ACC112 (cell line): Measurements from ENCODE around the gene SLC18A3.

Source experiments
- H2AFZ ChIP-seq: fragments of 200-600 bp; sonication (generic); one replicate; pipeline ENCODE4 v1.6.0; 2017; ENCODE audit warnings: antibody characterized with exemption, low read length; ENCODE audit not compliant: unreplicated experiment
- H3K27ac ChIP-seq: fragments of 200-600 bp; sonication (generic); 2 replicates; pipeline ENCODE4 v1.5.1; 2014; ENCODE audit warnings: low read depth, mild to moderate bottlenecking, antibody characterized with exemption, low read length, moderate library complexity
- H3K27me3 ChIP-seq: fragments of 200-600 bp; sonication (generic); 2 replicates; pipeline ENCODE4 v1.6.1; 2014; ENCODE audit warnings: mild to moderate bottlenecking, antibody characterized with exemption, low read length, moderate library complexity, mixed read lengths; ENCODE audit not compliant: insufficient read depth
- H3K36me3 ChIP-seq: fragments of 200-600 bp; sonication (generic); 2 replicates; pipeline ENCODE4 v1.6.1; 2016; ENCODE audit warnings: mild to moderate bottlenecking, antibody characterized with exemption, low read length, moderate library complexity, mixed read lengths; ENCODE audit not compliant: insufficient read depth
- H3K4me1 ChIP-seq: fragments of 200-600 bp; sonication (generic); one replicate; pipeline ENCODE4 v1.6.1; 2016; ENCODE audit warnings: low read length, mixed read lengths; ENCODE audit not compliant: insufficient read depth, unreplicated experiment, control insufficient read depth
- H3K4me3 ChIP-seq: fragments of 200-600 bp; sonication (generic); 2 replicates; pipeline ENCODE4 v1.5.1; 2014; ENCODE audit warnings: mild to moderate bottlenecking, low read depth, low read length
- H3K79me2 ChIP-seq: fragments of 200-600 bp; sonication (generic); one replicate; pipeline ENCODE4 v1.6.0; 2016; ENCODE audit warnings: low read length; ENCODE audit not compliant: control insufficient read depth, unreplicated experiment, insufficient read depth

Gene SLC18A3

DNA sequence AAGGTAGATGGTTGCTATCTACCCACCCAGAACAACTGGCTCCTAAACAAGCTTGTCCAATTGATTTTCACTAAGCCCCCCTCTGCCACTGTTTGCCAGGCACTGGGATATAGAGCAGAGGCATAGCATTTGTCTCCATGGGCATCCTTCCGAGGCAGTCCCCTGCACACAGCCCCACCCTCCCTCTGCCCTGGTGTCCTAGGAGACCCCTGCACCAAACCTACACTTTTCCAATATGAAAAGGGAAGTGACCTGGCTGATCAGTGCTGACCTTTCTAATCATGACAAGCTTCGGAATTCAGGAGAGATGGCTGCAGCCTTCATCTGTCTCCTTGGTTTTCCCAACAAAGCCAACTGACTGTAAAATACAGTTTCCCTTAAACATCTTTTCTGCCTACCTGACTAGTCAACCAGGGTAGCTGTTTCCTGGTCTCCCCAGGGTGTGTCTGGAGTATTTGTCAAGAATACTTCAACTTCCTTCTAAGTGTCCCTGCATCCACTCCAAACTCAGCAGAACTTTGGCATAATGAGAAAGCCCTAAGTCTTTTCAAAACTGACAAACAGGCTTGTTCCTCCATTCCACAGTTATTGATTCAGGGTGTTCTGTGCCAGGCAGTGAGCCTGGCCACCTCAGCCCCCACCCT lies 7.6 kb upstream of the SLC18A3 start:
- no peak overlapping the region for H3K4me3 ChIP-seq
- no peak overlapping the region for H3K27ac ChIP-seq
- no peak overlapping the region for H2AFZ ChIP-seq
- no peaks in the 10 kb centered on the region for H3K79me2 ChIP-seq
- H3K36me3 ChIP-seq, result no peaks in the 10 kb centered on the region
- H3K4me1 ChIP-seq, result peaks cover 7% of the 10 kb centered on the region
- peaks cover 41% of the 10 kb centered on the region for H3K27me3 ChIP-seq

DNA sequence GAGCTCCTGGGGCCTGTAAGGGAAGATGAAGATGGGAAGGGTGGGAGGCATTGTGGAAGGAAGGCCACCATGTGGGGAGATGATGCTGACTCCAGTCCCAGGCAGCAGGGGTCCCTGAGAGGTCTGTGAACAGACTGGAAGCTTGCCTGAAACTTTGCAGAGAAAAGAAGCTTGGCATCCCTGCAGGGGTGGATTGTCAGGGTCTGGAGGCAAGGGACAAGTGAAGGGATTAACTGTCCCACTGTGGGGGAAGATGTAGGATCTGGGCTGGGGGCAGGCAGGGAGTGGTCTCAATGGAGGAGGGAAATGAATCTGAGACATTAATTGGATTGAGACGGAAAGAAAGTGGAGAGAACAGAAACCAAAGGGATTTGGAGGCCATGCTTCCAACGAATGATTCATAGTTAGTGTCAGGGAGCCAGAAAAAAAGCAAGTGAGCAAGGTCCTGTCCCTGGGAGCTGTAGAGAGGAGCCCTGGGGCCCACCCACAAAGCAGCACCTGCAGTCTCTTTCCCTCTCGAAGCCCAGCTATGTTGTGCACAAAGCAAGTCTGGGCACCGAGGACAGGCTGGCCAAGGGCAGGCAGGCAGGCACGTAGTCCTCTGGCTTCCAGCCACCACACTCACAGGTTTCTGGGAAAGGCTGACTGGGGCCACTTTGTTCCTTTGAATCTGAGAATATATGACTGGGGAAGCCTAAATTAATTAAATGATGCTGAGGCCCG lies 4.7 kb upstream of the SLC18A3 start:
- Histone ChIP-seq H3K4me1 (peaks cover 15% of the 10 kb centered on the region), H3K36me3 (no peaks in the 10 kb centered on the region), H3K4me3 (no peak overlapping the region), H3K79me2 (no peaks in the 10 kb centered on the region), H2AFZ (no peak overlapping the region), H3K27me3 (peaks cover 70% of the 10 kb centered on the region), H3K27ac (no peak overlapping the region)

DNA sequence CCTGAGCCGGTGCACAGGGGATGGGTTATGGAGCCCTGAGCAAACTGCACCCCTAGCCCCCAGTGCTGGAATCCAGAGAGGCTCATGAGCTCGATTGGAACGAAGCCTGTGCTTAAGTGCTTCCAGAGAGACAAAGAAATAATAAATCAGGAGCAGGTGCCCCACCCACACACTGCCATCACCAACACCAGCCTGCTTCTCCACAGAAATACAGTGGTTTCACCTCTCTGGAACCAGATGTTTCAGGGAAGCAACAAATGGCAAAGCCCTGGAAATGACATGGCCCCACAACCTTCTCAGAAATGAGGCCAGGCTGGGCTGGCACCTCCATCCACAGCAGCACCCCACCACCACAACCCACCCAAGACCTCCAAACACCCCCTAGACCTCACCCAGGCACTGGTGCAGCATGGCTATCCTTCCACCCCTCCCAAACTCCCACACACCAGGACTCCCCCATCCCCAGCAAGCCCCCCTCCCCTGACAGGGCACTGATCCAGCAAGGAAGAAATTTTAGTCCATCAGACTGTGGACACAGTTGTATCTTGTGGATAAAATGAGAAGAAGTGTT lies 4.1 kb upstream of the SLC18A3 start:
- no peak overlapping the region for H3K4me3 ChIP-seq
- no peaks in the 10 kb centered on the region for H3K36me3 ChIP-seq
- no peak overlapping the region for H2AFZ ChIP-seq
- H3K79me2 ChIP-seq, result no peaks in the 10 kb centered on the region
- H3K27ac ChIP-seq, result no peak overlapping the region
- peaks cover 76% of the 10 kb centered on the region for H3K27me3 ChIP-seq
- peaks cover 15% of the 10 kb centered on the region for H3K4me1 ChIP-seq

DNA sequence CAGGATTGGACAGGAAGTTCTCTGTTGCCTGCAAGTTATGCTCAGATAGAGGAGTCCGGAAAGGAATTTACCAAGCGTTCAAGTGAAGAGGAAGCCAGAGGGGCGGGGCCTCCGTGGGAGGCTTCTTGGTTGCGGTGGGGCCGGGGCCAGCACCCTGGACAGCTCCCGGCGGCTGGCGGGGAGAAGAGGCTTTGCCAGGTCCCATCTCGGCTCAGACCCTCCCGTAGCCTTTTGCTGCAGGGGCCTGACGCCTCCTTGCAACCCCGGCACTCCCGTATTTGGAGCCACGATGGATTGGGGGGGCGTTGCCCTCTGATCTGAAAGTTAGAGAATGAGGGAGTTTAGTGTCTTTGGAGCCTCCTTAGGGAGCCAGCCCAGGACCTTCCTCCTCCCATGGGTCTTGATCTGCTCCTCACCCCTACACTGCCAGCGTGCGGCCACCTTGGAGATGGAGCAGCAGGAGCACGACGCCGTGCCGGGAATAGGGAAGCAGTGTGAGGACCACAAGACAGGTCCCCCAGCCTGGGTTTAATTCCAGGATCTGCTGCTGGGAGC lies 3.1 kb upstream of the SLC18A3 start:
- Histone ChIP-seq H3K27me3 (peaks cover 84% of the 10 kb centered on the region), H3K4me3 (no peak overlapping the region), H3K27ac (no peak overlapping the region), H3K36me3 (no peaks in the 10 kb centered on the region), H2AFZ (no peak overlapping the region), H3K4me1 (peaks cover 9% of the 10 kb centered on the region), H3K79me2 (no peaks in the 10 kb centered on the region)

DNA sequence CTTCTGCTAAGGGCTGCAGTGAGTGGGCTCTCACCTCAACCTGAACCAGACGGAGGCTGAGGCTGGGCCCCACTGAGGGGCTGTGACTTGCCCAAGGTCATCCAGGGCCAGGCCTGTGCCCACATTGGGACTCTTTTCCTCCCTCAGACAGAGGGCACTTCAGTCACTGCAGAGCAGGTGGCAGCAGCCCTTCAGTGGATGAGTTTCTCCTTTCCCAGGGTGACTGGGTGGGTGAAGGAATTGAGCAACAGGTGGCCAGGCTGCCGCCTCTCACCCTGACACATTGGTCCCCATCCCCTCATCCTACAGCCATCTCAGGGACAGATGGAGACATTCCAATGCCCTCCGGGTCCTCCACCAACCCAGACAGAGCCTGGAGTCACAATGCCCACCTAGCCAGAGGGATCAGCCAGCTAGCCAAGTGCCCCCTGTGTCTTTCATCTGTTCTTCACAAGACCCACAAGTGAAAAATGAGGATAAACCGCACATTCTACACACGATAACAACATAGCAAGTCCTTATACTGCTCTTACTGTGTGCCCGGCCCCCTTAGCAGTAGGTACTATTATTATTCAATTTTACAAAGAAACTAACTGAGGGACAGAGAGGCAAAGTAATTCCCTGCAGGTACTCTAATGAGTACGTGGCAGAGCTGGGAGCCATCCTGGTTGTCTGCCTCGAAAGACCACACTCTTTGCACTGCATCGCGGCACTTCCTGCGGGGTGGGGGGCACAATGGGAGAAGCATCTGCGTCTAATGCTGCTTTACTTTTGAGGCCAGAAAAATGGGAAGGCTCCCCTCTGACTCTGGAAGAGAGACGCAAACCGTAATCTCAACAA lies 1.7 kb upstream of the SLC18A3 start:
- Histone ChIP-seq H2AFZ (no peak overlapping the region), H3K27me3 (peaks cover 84% of the 10 kb centered on the region), H3K27ac (no peak overlapping the region), H3K79me2 (no peaks in the 10 kb centered on the region), H3K36me3 (no peaks in the 10 kb centered on the region), H3K4me3 (no peak overlapping the region), H3K4me1 (peaks cover 8% of the 10 kb centered on the region)

DNA sequence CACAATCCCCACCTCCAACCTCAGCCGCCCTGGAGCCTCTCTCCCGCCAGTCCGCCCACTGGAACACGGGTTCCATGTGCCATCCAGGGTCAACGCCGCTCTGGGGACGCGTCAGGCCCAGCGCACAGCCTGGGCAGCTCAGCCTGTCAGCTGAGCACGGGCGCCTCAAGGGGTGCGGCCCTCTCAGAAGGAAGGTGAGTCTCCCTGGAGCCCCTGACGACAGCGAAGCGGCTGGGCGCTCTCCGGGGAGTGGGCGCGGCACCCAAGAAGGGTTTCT lies 1.2 kb upstream of the SLC18A3 start:
- H3K4me1 ChIP-seq, result peaks cover 8% of the 10 kb centered on the region

DNA sequence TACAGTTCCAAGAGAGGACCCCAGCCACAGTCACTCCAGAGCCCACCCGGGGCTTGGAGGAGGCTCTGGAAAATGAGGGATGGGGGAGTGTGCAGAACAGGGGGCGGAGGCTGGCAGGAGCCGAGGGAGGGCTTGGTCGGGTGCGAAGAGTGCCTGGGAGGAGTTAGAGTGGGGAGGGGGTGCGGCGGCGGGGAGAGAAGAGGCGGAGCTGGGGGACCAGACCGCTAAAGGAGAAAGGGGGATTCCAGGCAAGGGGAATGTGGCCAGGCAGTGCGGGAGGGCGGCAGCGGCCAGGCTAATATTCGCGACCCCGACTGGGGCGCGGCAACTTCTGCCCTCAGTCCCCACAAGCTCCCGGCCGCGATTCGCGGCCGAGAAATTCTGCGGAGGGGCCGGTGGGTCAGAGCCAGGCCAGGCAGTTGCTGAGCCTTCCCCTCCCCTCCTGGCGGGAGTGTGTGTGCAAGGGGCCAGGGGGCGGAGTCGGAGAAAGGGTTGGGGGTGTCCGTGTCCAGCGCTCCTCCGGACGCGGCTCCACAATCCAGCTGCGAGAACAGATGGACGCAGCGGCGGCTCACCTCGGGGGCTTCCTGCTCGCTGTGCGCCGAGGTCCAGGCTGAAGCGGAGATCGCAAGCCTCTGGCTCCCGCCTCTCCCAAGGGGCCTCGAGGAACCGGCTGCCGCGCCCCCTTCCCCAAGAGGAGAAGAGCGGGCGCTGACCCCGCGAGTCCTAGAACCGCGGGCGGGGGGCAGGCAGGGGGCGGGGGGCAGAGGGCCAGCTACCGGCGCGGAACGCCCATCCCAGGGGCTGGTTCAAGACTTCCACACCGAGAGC lies 612 bp upstream of the SLC18A3 start:
- Histone ChIP-seq H3K4me3 (peak overlapping the region; percentile 35; the same call in 1 of the 2 replicates), H3K79me2 (no peaks in the 10 kb centered on the region), H3K27me3 (peaks cover 84% of the 10 kb centered on the region), H3K27ac (no peak overlapping the region), H3K36me3 (no peaks in the 10 kb centered on the region), H2AFZ (no peak overlapping the region), H3K4me1 (peaks cover 8% of the 10 kb centered on the region)

More for the DNA sequence above, 1.2 kb upstream of the SLC18A3 start:
- H3K27me3 ChIP-seq, result peaks cover 84% of the 10 kb centered on the region
- no peak overlapping the region for H3K27ac ChIP-seq
- no peaks in the 10 kb centered on the region for H3K36me3 ChIP-seq
- no peak overlapping the region for H2AFZ ChIP-seq
- no peak overlapping the region for H3K4me3 ChIP-seq
- no peaks in the 10 kb centered on the region for H3K79me2 ChIP-seq

DNA sequence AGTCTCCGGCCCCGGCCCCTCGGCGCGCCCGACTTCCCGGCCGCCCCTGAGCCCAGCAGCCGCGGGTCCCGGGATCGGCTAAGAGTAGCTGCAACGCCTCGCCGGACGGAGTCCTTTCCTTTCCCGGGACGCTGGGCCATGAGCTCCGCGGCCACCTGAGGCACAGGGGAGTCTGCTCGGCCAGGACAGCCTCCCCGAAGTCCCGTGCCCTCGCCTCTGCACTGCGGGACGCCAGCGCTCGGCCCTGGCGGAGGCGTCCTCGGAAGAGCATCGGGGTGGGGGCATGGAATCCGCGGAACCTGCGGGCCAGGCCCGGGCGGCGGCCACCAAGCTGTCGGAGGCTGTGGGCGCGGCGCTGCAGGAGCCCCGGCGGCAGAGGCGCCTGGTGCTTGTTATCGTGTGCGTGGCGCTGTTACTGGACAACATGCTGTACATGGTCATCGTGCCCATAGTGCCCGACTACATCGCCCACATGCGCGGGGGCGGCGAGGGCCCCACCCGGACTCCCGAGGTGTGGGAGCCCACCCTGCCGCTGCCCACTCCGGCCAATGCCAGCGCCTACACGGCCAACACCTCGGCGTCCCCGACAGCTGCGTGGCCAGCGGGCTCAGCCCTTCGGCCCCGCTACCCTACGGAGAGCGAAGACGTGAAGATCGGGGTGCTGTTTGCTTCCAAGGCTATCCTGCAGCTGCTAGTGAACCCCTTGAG lies 502 bp downstream of the SLC18A3 start:
- Histone ChIP-seq H3K36me3 (no peaks in the 10 kb centered on the region), H3K4me3 (peak overlapping the region; percentile 36; the same call in 1 of the 2 replicates), H3K27me3 (peaks cover 86% of the 10 kb centered on the region), H2AFZ (no peak overlapping the region), H3K79me2 (no peaks in the 10 kb centered on the region), H3K27ac (no peak overlapping the region), H3K4me1 (peaks cover 8% of the 10 kb centered on the region)

DNA sequence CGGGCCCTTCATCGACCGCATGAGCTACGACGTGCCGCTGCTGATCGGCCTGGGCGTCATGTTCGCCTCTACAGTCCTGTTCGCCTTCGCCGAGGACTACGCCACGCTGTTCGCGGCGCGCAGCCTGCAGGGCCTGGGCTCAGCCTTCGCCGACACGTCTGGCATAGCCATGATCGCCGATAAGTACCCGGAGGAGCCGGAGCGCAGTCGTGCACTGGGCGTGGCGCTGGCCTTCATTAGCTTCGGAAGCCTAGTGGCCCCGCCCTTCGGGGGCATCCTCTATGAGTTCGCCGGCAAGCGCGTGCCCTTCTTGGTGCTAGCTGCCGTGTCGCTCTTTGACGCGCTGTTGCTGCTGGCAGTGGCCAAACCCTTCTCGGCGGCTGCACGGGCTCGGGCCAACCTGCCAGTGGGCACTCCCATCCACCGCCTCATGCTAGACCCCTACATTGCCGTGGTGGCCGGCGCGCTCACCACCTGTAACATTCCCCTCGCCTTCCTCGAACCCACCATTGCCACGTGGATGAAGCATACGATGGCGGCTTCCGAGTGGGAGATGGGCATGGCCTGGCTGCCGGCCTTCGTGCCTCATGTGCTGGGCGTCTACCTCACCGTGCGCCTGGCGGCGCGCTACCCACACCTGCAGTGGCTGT lies 1.2 kb downstream of the SLC18A3 start:
- Histone ChIP-seq H2AFZ (no peak overlapping the region), H3K79me2 (no peaks in the 10 kb centered on the region), H3K4me1 (peaks cover 8% of the 10 kb centered on the region), H3K36me3 (no peaks in the 10 kb centered on the region), H3K27ac (no peak overlapping the region), H3K4me3 (no peak overlapping the region), H3K27me3 (peaks cover 93% of the 10 kb centered on the region)
